ENCODE results near the gene TACR3.
"Not testable (repeated sequence)": the region's sequence is repeated elsewhere in the genome, so short reads cannot be mapped to it uniquely, and the experiment has no call there.

TACR3 gene, protein sequence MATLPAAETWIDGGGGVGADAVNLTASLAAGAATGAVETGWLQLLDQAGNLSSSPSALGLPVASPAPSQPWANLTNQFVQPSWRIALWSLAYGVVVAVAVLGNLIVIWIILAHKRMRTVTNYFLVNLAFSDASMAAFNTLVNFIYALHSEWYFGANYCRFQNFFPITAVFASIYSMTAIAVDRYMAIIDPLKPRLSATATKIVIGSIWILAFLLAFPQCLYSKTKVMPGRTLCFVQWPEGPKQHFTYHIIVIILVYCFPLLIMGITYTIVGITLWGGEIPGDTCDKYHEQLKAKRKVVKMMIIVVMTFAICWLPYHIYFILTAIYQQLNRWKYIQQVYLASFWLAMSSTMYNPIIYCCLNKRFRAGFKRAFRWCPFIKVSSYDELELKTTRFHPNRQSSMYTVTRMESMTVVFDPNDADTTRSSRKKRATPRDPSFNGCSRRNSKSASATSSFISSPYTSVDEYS

DNA sequence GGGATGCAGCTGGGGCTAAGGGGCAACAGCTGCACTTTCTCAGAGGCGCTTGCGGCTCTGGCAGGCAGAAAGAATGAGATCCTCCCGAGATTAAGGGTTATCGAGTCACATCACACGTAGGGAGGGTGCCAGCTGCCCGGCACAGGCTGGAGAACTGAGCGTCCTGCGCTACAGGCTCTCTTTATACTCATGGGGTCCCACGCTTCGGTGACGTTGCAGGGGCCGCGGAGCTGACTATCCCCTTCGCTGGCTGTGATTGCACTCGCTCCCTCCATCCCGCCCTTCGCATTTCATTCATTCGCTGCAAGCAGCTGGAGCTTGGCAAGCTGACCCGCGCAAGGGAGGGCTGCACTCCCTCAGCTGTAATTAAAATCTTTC is at the start of gene TACR3:
Gene TACR3, minus strand, starts transcription at position 156 of the 378 bp plus-strand sequence. CDS start 310 bp downstream, outside the sequence.
- DNase-seq (ENCODE audit: low read depth): no peak

DNA sequence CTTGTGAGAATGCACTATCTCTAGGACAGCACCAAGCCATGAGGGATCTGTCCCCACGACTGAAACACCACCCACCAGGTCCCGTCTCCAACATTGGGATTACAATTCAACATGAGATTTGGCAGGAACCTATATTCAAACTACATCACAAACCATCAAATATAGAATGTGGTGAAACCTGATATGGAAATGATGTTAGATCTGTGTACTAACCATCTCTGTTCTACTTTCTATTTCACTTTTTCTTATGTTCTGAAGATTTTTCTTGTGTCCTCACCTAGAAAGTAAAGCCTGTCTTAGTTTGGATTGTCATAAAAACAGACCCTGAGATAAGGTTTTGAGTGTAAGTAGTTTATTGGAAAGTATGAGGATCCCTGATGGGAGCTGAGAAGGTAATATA is 37.8 kb upstream of the TACR3 start:
- no peak for DNase-seq (ENCODE audit: low read depth)

DNA sequence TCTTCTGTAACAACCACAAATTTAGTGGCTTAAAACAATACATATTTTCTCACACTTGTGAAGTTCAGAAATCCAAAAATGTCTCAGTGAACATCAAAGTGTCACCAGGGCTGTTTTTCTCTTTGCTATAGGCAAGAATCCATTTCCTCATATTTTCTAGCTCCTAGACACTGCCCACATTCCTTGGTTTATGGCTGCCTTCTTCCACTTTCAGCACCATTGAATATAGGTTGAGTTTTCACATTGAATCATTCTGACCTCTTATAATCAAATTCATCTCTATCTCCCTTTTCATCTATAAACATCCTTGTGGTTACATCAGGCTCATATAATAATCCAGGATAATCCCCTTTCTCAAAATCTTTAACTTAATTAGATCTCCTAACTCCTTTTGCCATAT is 37.0 kb upstream of the TACR3 start:
- no peak for DNase-seq (ENCODE audit: low read depth)

DNA sequence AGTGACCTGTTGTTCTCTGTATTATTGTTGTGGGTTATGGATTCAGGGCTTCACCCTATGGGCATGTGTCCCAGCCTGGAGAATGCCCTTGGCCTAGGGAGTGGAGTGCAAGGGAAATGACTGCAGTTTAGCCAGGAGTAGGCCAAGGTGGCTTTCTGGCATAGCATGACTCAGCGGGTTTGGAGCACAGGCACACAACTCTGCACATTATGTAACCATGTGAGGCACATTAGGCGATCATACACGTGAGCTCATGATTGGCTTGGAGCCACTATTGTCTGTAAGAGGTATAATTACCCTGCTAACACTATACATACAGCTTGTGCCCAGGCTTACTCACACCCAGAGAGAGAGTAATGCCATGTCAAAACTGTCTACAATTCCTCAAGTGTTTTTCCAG is 35.1 kb upstream of the TACR3 start:
- no peak for DNase-seq (ENCODE audit: low read depth)

GRCh38 chr4:103753868-103754653 is 34.3 kb upstream of the TACR3 start:
- DNase-seq (ENCODE audit: low read depth): no peak

GRCh38 chr4:103723150-103723549 is 3.4 kb upstream of the TACR3 start:
- DNase-seq (ENCODE audit: low read depth): not testable (repeated sequence)

- DNase-seq (ENCODE audit: low read depth): no peak
These were observed 1.5 kb upstream of the TACR3 start for GRCh38 chr4:103721251-103721650.

DNA sequence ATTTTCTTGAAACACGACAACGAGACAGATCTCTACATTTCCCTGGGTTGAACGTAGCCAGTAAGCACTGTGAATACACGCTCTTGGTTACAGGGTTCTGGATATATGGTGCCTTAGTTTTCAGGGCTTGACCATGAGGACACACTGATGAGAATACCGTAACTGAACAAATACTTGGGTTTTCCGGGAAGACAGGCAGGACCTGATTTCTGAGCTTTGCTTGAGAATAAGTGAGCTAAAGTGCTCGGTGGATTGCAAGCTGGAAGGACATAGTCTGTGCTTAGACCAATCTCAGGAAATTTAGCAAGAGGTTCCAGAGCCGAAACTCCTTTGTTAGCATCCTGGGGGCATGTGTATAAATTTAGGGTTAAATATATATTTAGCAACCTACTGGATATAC is 876 bp upstream of the TACR3 start:
- DNase-seq (ENCODE audit: low read depth): no peak

DNA sequence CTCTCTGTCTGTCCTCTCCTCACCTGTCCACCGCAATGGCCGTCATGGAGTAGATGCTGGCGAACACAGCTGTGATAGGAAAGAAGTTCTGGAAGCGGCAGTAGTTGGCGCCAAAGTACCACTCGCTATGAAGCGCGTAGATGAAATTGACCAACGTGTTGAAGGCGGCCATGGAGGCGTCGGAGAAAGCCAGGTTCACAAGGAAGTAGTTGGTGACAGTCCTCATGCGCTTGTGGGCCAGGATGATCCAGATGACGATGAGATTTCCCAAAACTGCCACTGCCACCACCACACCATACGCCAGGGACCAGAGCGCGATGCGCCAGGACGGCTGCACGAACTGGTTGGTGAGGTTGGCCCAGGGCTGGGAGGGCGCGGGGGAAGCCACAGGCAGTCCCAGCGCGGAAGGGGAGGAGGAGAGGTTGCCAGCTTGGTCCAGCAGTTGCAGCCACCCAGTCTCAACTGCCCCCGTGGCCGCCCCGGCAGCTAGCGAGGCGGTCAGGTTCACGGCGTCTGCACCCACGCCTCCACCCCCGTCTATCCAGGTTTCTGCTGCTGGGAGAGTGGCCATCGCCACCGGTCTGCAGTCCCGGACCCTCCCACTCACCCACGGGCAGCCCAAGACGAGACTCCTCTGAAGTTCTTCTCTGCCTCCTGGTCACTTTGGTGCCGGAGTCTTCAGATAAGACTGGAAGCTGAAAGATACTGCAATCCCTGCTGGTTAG is 518 bp downstream of the TACR3 start:
- no peak for DNase-seq (ENCODE audit: low read depth)

GRCh38 chr4:103692615-103693014 is 27.2 kb downstream of the TACR3 start:
- DNase-seq (ENCODE audit: low read depth): no peak

DNA sequence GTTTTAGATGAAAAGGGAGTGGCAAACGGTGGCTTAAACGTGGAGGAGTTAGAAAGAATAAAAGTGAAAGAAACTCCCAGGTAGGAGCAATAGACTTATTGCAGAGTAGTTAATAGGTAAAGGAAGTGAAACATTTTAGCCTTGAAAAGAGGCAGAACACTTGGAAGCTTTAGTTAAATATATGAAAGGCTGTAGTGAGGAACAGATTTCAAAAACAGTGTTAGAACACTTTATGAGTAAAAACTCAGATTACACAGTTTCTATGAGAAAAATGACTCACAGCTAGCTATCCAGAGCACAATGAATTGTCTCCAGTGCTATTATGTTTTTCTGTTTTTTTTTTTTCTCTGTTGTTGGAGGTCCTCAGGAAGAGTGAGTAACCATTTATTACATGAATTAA is 45.8 kb downstream of the TACR3 start:
- DNase-seq (ENCODE audit: low read depth): no peak

DNA sequence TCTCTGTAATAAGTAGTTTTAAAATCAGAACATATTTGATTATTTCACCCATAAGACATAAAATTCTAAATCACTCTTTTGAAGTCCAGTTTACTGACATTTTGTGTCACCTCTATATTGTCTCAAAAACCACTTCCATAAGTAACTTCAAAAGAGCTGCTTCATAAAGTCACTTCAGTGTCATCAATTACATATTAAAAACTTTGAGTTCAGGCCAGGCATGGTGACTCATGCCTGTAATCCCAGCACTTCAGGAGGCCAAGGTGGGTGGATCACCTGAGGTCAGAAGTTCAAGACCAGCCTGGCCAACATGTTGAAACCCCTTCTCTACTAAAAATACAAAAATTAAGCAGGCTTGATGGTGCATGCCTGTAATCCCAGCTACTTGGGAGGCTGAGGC is 53.0 kb downstream of the TACR3 start:
- not testable (repeated sequence) for DNase-seq (ENCODE audit: low read depth)

DNA sequence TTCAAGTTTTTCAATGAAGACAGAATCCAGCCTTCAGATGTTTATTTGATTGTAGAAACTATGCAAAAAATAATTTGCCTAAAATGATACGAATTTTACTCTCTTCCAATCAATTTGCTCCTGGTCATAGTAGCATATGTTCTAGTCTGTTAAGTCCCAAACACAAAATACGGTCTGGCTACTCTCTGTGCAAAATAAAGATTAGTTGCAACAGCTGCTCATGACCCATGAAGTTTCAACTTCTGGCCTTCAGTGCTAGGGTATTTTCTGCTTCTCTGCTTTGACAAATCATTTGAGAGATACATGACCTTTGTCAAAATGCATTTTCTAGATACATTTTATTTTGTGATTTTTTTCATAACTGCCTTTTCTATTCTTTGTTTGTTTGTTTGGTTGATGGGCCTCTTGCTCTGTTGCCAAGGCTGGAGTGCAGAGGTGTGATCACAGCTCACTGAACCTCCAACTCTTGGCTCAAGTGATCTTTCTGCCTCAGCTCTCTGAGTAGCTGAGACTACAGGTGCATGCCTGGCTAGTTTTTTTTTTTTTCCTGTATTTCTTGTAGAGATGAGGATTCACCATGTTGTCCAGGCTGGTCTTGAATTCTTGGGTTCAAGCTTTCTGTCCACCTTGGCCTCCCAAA is 55.2 kb downstream of the TACR3 start:
- no peak for DNase-seq (ENCODE audit: low read depth)

DNA sequence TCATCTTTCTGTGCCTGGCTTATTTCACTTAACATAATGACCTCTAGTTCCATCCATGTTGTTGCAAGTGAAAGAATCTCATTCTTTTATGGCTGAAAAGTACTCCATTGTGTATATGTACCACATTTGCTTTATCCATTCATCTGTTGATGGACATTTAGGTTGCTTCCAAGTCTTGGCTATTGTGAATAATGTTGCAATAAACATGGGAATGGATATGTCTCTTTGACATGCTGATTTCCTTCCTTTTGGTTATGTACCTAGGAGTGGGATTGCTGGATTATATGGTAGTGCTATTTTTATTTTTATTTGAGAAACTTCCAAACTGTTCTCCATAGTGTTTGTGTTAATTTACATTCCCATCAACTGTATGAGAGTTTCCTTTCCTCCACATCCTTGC is 71.2 kb downstream of the TACR3 start:
- DNase-seq (ENCODE audit: low read depth): no peak

GRCh38 chr4:103645991-103646390 is 73.8 kb downstream of the TACR3 start:
- DNase-seq (ENCODE audit: low read depth): no peak

DNA sequence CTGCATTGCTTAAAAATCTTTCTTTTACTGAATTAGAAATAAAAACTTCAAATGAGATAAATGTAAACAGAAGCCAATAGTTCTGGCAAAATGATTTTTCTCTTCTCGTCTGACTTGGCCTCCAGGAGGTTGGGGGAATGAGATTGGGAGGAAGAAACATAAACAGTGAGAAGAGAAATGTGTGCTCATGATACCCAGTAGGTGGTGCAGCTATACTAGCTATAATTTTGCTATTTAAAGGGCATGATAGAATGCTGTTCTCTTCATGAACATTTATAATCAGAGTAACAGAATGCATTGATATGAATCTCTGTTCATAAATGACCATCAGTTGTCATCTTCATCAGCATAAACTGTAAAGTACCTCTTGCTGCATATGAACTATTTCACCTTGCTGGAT is 85.5 kb downstream of the TACR3 start:
- no peak for DNase-seq (ENCODE audit: low read depth)

DNA sequence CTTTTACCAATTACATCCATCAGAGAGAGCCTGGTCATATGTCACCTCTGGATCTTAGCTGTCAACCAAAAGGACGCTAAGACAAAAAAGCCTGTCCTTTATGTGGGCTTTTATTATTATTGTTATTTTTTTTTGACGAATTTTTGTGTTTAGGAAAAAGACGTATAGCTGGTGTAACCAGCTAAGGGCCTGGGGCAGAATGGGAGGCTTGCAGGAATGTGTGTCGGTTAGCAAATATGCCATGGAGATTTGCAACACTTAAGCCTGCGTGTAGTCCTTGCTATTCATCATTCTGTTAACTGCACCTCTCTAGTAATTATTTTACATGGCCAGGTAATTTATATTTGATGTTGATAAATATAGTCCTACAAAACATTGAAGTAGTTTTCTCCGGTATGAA is 93.5 kb downstream of the TACR3 start:
- no peak for DNase-seq (ENCODE audit: low read depth)

DNA sequence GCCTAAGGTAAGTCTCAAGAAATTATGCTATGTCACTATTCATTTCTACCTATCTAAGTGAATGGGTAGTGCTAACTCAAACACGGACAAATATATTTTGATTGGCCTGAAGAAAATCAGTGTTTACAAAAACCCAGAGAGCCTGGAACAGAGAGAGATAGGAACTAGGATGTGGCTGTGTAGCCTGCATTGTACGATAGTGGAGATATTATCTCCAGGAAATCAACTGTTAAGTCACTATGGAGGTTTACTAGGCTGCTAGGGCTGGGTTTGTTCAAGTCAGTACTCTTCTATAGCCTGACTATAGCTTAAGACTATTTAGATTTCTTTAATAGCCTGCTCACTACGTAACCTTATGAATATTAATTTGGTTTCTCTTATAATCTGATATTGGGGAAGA is 127.9 kb downstream of the TACR3 start:
- no peak for DNase-seq (ENCODE audit: low read depth)

- DNase-seq (ENCODE audit: low read depth): no peak
These were observed 152.2 kb downstream of the TACR3 start for GRCh38 chr4:103567591-103567990.

GRCh38 chr4:103559178-103559577 is 160.6 kb downstream of the TACR3 start:
- not testable (repeated sequence) for DNase-seq (ENCODE audit: low read depth)

All from activated T-cell treated with anti-CD3 and anti-CD28 coated beads for 24 hours (primary cell).